AG04450 (cell line): ENCODE measurements around the gene DTX3L. TPM values are rescaled to one million over a fixed set of nuclear protein-coding genes. Genes with fewer than 3 reads are reported as not detected.

ENCODE experiments used
- CTCF ChIA-PET: fragments of 300-600, 350-600 bp; formaldehyde crosslinking; extraction: SDS; loops from one replicate; lab custom pipeline; 2022; ENCODE audit warnings: antibody characterized with exemption, inconsistent platforms; lab: Charles Lee
- POLR2A ChIA-PET: fragments of 350-600 bp; formaldehyde crosslinking; extraction: SDS; loops from one replicate; lab custom pipeline; 2021; ENCODE audit warnings: antibody characterized with exemption, inconsistent platforms; lab: Yijun Ruan, JAX
- DNase-seq: peaks from one replicate; pipeline ENCODE4 v3.0.0-alpha.2; 2011; ENCODE audit warnings: low read depth, low spot score
- H3K27ac ChIP-seq: one replicate; pipeline ENCODE4 v1.5.1; 2012; ENCODE audit warnings: low read depth, low read length, control low read depth
- H3K27me3 ChIP-seq: one replicate; pipeline ENCODE4 v1.6.0; 2012; ENCODE audit warnings: low read length; ENCODE audit not compliant: control insufficient read depth, insufficient read depth
- H3K4me3 ChIP-seq: 2 replicates; pipeline ENCODE4 v1.5.1; 2011; ENCODE audit warnings: mild to moderate bottlenecking, low read depth, low read length, control low read depth
- H3K9me3 ChIP-seq: 2 replicates; pipeline ENCODE4 v1.5.1; 2012; ENCODE audit warnings: low read length; ENCODE audit not compliant: control insufficient read depth, insufficient read depth
- polyA plus RNA-seq: library from polyadenylated mRNA; depleted of rRNA; stranded (reverse); fragments of >200 nt; gene quantifications from 2 replicates; pipeline ENCODE4 v1.2.3, GENCODE V29; 2011
- TF ChIP-seq, protein P1 (sequence below): IDR thresholded peaks from 2 replicates; pipeline ENCODE4 v1.5.1; 2011; ENCODE audit warnings: low read depth, low read length, control low read depth, inconsistent platforms

The DTX3L gene
- polyA plus RNA-seq, 1 experiment = 7.0 TPM

DNA sequence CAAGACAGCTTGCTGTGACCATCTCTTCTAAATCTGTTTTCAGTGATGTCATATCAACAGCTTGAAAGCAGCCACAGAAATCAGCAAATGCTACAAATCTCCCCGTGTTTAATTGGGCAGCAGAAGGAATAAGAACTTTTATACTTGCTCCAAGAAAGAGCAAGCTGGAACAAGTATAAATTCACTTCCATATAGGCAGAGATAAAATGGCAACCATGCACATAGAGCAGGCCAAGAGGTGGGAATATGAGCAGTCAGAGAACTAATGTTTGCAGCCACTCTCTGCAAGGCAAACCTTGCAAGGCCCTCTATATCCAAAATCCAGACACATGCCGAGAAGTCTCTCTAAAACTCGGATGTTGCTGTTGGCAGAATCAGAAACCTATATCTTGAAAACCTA lies 16.1 kb upstream of the DTX3L start:
- no peaks in the 10 kb centered on the region for H3K27me3 ChIP-seq
- H3K4me3 ChIP-seq = no peak overlapping the region
- TF ChIP-seq, protein P1, sequence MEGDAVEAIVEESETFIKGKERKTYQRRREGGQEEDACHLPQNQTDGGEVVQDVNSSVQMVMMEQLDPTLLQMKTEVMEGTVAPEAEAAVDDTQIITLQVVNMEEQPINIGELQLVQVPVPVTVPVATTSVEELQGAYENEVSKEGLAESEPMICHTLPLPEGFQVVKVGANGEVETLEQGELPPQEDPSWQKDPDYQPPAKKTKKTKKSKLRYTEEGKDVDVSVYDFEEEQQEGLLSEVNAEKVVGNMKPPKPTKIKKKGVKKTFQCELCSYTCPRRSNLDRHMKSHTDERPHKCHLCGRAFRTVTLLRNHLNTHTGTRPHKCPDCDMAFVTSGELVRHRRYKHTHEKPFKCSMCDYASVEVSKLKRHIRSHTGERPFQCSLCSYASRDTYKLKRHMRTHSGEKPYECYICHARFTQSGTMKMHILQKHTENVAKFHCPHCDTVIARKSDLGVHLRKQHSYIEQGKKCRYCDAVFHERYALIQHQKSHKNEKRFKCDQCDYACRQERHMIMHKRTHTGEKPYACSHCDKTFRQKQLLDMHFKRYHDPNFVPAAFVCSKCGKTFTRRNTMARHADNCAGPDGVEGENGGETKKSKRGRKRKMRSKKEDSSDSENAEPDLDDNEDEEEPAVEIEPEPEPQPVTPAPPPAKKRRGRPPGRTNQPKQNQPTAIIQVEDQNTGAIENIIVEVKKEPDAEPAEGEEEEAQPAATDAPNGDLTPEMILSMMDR = no peak
- H3K27ac ChIP-seq = no peak overlapping the region
- ChIA-PET CTCF (interaction anchor here (0.5 to 2.7 kb wide), 4 partner anchors 11 to 132 kb away, joined by 3 to 10 read pairs (median 5); no protein-coding TSS in a partner anchor), POLR2A (interaction anchor here (2.0 kb wide), 1 partner anchor 33 kb away, joined by 6 read pairs; the partner anchor contains the start of gene KPNA1)
- H3K9me3 ChIP-seq = no peaks in the 10 kb centered on the region
- no peak for DNase-seq

DNA sequence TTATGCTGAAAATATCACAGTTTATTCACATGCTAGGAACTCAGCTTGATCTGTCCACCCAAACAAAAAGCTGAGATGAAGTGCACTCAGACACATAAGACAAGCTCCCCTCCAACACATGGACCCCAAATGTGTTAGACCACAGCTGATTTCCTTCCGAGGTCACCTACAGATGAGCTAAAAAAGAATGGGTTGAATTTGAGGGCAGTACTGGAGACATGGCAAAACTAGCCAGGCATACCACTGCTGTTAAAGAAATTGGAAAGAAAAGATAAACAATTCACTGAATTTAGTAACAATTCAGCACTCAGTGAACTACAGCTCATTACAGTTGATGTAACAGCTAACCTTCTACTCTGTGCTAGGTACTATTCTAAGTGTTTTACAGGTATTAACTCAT lies 15.5 kb upstream of the DTX3L start:
- POLR2A ChIA-PET = interaction anchor here (2.0 kb wide), 1 partner anchor 34 kb away, joined by 6 read pairs; the partner anchor contains the start of gene KPNA1
- H3K9me3 ChIP-seq = no peaks in the 10 kb centered on the region
- CTCF ChIA-PET = interaction anchor here (0.5 to 2.7 kb wide), 4 partner anchors 10 to 131 kb away, joined by 3 to 10 read pairs (median 6); no protein-coding TSS in a partner anchor
- no peak overlapping the region for H3K27ac ChIP-seq
- TF ChIP-seq, protein P1 = no peak
- no peak overlapping the region for H3K4me3 ChIP-seq
- no peaks in the 10 kb centered on the region for H3K27me3 ChIP-seq
- DNase-seq = no peak

DNA sequence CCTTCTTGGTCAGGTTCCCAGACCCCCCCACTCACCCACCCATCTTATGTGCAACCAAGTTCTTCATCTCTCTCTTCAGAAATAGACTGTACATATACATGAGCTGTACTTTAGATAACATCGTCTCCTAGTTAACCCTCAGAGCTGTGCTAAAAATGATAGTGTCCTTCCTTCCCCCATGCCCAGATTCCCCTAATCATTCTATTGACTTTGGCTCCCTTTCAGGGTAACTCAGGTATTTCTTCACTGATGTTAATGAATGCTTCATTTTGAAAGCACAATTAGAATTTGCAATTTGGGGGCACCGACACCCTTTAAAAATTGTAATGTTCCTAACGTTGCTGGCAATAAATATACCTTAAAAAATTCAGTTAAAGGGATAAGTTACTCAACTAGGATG lies 11.0 kb upstream of the DTX3L start:
- Histone ChIP-seq H3K27me3 (no peaks in the 10 kb centered on the region), H3K9me3 (no peaks in the 10 kb centered on the region), H3K27ac (no peak overlapping the region), H3K4me3 (no peak overlapping the region)
- TF ChIP-seq, protein P1 = no peak
- no peak for DNase-seq
- CTCF ChIA-PET = interaction anchor here (0.7 to 1.5 kb wide), 2 partner anchors 9 to 95 kb away, joined by 3 read pairs; no protein-coding TSS in a partner anchor
- POLR2A ChIA-PET = no interaction called here

DNA sequence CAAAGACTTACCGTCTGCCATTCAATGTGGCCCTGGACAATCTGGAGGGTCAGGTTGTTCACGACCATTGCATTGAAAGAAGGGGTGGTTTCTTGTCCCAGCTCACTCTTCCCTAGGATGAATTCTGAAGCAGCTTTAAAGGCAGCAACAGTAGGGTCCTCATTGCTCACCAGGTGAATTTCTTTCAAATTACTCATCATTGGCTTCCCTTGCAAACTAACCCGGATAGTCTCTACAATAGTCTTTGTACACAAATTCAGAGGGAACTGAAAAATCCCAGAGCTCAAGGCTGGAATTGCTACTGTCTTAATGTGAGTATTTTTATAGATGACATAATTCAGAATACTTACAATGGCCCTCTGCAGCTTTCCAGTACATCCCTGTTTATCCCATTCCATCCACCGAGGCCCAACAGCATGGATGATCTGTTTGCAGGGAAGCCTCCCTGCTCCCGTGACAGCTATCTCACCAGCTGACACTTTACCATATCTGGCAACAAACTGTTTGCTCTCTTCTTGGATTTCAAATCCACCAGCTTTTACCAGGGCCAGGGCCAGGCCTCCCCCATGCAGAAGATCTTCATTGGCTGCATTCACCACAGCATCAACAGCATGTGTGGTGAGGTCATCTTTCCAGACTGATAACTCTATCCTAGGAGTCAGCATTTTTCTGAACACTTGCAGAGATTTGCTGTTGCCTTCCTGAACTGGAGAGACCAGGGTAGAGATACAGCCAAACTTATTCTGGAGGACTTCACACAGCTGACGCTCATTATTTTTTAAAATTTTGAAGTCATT lies 8.7 kb upstream of the DTX3L start:
- Histone ChIP-seq H3K9me3 (no peaks in the 10 kb centered on the region), H3K27me3 (no peaks in the 10 kb centered on the region), H3K27ac (no peak overlapping the region), H3K4me3 (no peak overlapping the region)
- POLR2A ChIA-PET = no interaction called here
- CTCF ChIA-PET = interaction anchor here (1.3 to 10.0 kb wide), 2 partner anchors 97 to 123 kb away, joined by 5 to 129 read pairs; partner anchors contain the start of gene PARP14
- DNase-seq = no peak
- TF ChIP-seq, protein P1 = no peak

DNA sequence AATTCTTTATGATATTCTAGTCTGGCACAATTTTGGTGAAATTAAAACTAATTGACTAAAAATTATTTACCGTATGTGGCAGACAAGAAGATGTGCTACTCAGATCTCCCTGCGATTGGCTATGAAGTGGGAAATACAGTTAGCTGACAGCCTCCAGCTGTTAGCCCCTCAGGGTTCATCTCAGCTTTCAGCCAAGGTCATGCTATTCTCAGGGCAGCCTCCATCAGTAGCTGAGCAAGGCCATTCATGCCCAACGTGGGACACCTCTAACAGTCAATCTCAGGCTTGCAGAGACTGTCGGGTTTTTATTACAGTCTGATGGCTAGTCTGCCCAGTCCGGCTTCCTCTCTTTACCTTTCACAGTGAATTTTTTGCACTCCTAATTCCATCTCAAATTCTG lies 6.8 kb upstream of the DTX3L start:
- no peak for DNase-seq
- ChIA-PET CTCF (interaction anchor here (10.0 kb wide), 1 partner anchor 121 kb away, joined by 129 read pairs; the partner anchor contains the start of gene PARP14), POLR2A (no interaction called here)
- Histone ChIP-seq H3K27ac (no peak overlapping the region), H3K9me3 (no peaks in the 10 kb centered on the region), H3K4me3 (no peak overlapping the region), H3K27me3 (no peaks in the 10 kb centered on the region)
- TF ChIP-seq, protein P1 = no peak
